ENCODE measurements around the gene AKT1. TPM values are rescaled to one million over a fixed set of nuclear protein-coding genes. Genes with fewer than 3 reads are reported as not detected.

Gene AKT1
- total and polyA plus RNA-seq, 2 of the 4 experiments (the other 2 are of a cell fraction), result 193 to 221 TPM

GRCh38 chr14:104766256-104766862, 29.2 kb downstream of the AKT1 start:
- no peaks in the 10 kb centered on the region for H3K9me1 ChIP-seq (ENCODE audit: insufficient read depth, low read length)
- CTCF ChIA-PET, result interaction anchor here (1.1 kb wide), 2 partner anchors 60 kb away, joined by 3 to 4 read pairs; no protein-coding TSS in a partner anchor

More at GRCh38 chr14:104766256-104766862, 29.2 kb downstream of the AKT1 start:
- Histone ChIP-seq H3K23ac (ENCODE audit: low read depth, low read length) (no peak overlapping the region), H2BK5ac (ENCODE audit: low read depth, low read length, poor library complexity, severe bottlenecking) (no peak overlapping the region), H2AFZ (replicated peaks; ENCODE audit: low read length, poor library complexity) (no peak overlapping the region), H2AK9ac (replicated peaks; ENCODE audit: low read depth, low read length, poor library complexity) (no peak overlapping the region), H3K27ac (ENCODE audit: insufficient read depth, low read length) (no peak overlapping the region), H2BK20ac (ENCODE audit: low read depth, low read length) (no peak overlapping the region), H4K5ac (ENCODE audit: low read depth, low read length) (no peak overlapping the region), H3K9me3 (ENCODE audit: control insufficient read depth, insufficient read depth, low read length) (no peaks in the 10 kb centered on the region; the same call in 1 of the 2 replicates), H3K27me3 (ENCODE audit: control insufficient read depth, insufficient read depth, low read length) (no peaks in the 10 kb centered on the region), H3K4me2 (ENCODE audit: low read depth, low read length) (no peak overlapping the region), H4K8ac (ENCODE audit: low read depth in 2 of 2, low read length in 2 of 2) (no peak overlapping the region), H4K20me1 (ENCODE audit: insufficient read depth, low read length) (peaks cover 8% of the 10 kb centered on the region), H2BK15ac (ENCODE audit: low read depth, low read length) (no peak overlapping the region), H3K4me3 (ENCODE audit: insufficient read depth, low read depth, low read length) (no peak overlapping the region), H3K18ac (ENCODE audit: low read depth, low read length) (no peak overlapping the region), H3K4me1 (ENCODE audit: control insufficient read depth, insufficient read depth, low read length) (peaks cover 5% of the 10 kb centered on the region), H3K36me3 (ENCODE audit: control insufficient read depth, insufficient read depth, low read length) (peaks cover 12% of the 10 kb centered on the region), H3K9ac (ENCODE audit: low read depth, low read length) (no peak overlapping the region), H3K14ac (replicated peaks; ENCODE audit: low read depth, low read length) (no peak overlapping the region), H3K56ac (ENCODE audit: extremely low read depth, insufficient read depth, low read length) (no peak overlapping the region), H3K79me1 (ENCODE audit: low read depth in 1 of 2, low read length in 2 of 2) (peaks cover 0 to 6% of the 10 kb centered on the region in 2 experiments; a peak in 1 of 4 replicates), H3K4ac (ENCODE audit: low read depth, low read length) (no peak overlapping the region), H2AK5ac (ENCODE audit: low read depth, low read length) (no peak overlapping the region), H4K91ac (ENCODE audit: insufficient read depth, low read depth, low read length) (no peak overlapping the region), H2BK120ac (ENCODE audit: low read depth, low read length) (no peak overlapping the region)
- in situ Hi-C loops (cut with MboI; ENCODE audit: low sequenced_read_pairs) (loop anchor here (5.0 kb wide), 1 partner anchor 56 kb away; no protein-coding TSS in a partner anchor), intact Hi-C loops (cut with micrococcal nuclease) (no loop called here), dilution Hi-C loops (cut with HindIII; ENCODE audit: low sequenced_read_pairs, unreplicated experiment) (no loop called here)
- ATAC-seq (ENCODE audit: low read depth) (no peak), DNase-seq (no peak)
- POLR2A ChIA-PET (ENCODE audit: unreplicated experiment), result no interaction called here
- no CpG with 5 or more reads among the region's 4 CpGs for WGBS, 2 experiments (ENCODE audit: extremely low coverage in 2 of 2, insufficient read length in 1 of 2)
- BruUV-seq (replicated peaks), result no TSS peak
- TF ChIP-seq CHD1 (IDR thresholded peaks at IDR 0.05; ENCODE audit: low read depth, low read length), result no peak
- TF ChIP-seq CEBPB (IDR thresholded peaks at IDR 0.05; ENCODE audit: low read depth, low read length), result no peak
- no peak for TF ChIP-seq RCOR1 (IDR thresholded peaks at IDR 0.05; ENCODE audit: insufficient replicate concordance, low read length)
- TF ChIP-seq FOS (IDR thresholded peaks at IDR 0.05; ENCODE audit: low read depth, low read length), result no peak
- no peak for TF ChIP-seq MXI1 (IDR thresholded peaks at IDR 0.05; ENCODE audit: borderline replicate concordance, low read depth, low read length)
- no peak for TF ChIP-seq POLR2A (IDR thresholded peaks at IDR 0.05; ENCODE audit: low read depth, low read length)
- TF ChIP-seq, protein P1, sequence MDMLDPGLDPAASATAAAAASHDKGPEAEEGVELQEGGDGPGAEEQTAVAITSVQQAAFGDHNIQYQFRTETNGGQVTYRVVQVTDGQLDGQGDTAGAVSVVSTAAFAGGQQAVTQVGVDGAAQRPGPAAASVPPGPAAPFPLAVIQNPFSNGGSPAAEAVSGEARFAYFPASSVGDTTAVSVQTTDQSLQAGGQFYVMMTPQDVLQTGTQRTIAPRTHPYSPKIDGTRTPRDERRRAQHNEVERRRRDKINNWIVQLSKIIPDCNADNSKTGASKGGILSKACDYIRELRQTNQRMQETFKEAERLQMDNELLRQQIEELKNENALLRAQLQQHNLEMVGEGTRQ (IDR thresholded peaks at IDR 0.05; ENCODE audit: low read depth, low read length), result no peak
- no peak for TF ChIP-seq RAD21 (IDR thresholded peaks at IDR 0.05; ENCODE audit: low read length)
- TF ChIP-seq ELK1 (IDR thresholded peaks at IDR 0.05; ENCODE audit: borderline replicate concordance, low read depth, low read length), result no peak
- no peak for TF ChIP-seq SMC3 (IDR thresholded peaks at IDR 0.05; ENCODE audit: low read depth, low read length)
- TF ChIP-seq RFX5 (IDR thresholded peaks at IDR 0.05; ENCODE audit: low read depth, low read length), result no peak
